Neural progenitor cell (in vitro differentiated cells): ENCODE data around the gene ABCA1.

Experiments used
- CTCF ChIP-seq: fragments of 200-600 bp; sonication (generic); IDR thresholded peaks from 2 replicates; pipeline ENCODE4 v1.5.1; 2017; ENCODE audit warnings: antibody characterized with exemption, mild to moderate bottlenecking
- EZH2phosphoT487 ChIP-seq: fragments of 200-600 bp; sonication (generic); IDR thresholded peaks from 2 replicates; pipeline ENCODE4 v1.6.1; 2017; ENCODE audit warnings: antibody characterized with exemption

DNA sequence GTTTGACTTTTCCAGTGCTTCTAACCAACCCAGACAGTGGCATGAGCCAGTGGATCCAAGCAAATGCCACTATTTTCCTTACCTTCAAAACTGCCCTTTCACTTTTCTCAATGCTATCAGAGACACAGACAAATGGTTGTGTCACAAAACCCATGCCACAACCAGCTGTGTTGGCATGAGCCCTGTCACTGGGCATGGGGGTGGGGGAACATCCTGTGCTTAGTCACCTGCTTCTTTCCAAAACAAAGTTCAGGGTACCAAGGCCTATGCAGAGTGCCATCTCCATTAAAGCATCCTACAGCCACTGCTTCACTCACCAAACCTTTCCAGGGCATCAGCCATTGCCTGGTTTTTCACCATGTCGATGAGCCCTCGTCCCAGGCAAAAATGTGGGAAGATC lies 133.9 kb downstream of the ABCA1 start:
- TF ChIP-seq CTCF, result no peak
- no peak for TF ChIP-seq EZH2phosphoT487
